Brain pericyte (primary cell): Measurements from ENCODE around the gene COL5A1.
"Not testable (repeated sequence)": the region's sequence is repeated elsewhere in the genome, so short reads cannot be mapped to it uniquely, and the experiment has no call there.

Experiments
- DNase-seq: peaks from one replicate; pipeline ENCODE4 v3.0.0-alpha.2; 2012; ENCODE audit warnings: low read depth, low spot score

Gene COL5A1

GRCh38 chr9:134655586-134656333 lies 14.2 kb downstream of the COL5A1 start:
- no peak for DNase-seq

GRCh38 chr9:134656334-134657006 lies 14.9 kb downstream of the COL5A1 start:
- DNase-seq = no peak

DNA sequence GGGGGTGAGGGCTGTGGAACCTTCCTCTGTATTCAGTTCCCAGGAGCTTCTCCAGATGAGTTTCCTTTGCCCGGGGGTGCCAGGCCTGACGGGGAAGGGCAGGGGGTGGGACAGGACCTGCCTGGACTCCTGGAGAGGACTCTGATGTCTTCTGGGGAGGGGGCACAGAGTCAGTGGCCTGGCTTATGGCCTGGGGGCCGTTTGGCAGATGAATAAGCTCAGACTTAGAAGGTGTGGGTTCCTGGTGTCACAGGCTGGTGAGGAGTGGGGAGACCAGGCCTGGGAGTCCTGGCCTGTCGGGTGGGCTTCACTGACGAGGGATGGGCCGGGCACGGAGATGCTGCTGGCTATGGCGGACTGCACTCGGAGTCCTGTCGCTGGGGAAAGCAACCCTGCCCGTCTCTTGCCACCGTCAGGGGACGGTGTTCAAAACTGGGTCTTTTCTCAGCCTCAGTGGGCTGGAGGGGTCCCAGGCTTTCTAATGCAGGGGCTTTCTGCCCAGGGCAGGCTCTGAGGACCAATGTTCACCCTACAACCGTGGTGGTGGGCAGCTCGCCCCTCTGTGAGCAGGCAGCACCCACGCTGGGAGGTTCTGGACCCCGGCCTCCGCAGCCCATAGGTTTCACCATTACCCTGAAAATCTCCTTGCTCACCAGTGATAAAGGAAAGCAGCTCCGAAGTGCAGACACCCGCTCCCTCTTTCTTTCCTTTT lies 16.2 kb downstream of the COL5A1 start:
- no peak for DNase-seq

- DNase-seq = no peak
Observed at GRCh38 chr9:134658378-134658955, 16.9 kb downstream of the COL5A1 start.

DNA sequence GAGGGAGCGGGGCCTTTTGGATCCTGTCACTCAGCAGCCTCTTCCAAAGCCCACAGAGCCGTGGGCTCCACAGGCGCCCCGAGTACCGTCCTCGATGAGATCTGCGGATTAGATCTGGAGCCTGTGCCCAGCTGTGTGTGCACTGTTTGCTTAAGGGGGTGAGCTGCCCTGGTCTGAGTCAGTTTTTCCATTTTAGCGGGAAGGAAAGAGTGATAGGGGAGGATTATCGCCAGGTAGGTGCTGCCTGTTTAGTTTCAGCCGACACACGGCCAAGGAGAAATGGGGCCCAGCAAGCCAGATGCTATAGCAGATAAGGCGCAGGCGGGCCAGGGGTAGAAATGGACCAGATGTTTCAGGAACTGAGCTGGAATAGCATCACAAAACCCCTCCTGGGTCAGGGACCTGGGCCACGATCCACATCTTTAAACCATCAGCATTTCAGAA lies 18.1 kb downstream of the COL5A1 start:
- no peak for DNase-seq

DNA sequence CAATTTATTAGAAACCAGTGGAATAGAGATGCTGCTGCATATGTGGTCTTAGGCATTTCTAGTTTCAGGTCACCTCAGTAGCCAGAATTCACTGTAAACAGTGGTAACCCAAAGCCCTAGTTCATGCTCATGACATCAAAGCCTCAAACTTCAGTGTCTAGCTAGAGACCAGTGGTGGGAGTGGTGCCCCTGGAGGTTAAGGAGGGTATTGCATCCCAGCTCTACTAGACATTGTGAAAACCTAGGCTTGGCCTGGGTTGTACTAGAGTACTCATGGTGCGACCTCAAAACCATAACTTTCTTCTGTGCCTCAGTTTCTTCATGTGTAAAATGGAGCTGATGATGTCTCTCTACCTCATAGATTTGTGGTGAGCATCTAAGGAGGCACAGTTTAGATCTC lies 18.8 kb downstream of the COL5A1 start:
- DNase-seq = no peak

GRCh38 chr9:134661299-134661698 lies 19.7 kb downstream of the COL5A1 start:
- no peak for DNase-seq

DNA sequence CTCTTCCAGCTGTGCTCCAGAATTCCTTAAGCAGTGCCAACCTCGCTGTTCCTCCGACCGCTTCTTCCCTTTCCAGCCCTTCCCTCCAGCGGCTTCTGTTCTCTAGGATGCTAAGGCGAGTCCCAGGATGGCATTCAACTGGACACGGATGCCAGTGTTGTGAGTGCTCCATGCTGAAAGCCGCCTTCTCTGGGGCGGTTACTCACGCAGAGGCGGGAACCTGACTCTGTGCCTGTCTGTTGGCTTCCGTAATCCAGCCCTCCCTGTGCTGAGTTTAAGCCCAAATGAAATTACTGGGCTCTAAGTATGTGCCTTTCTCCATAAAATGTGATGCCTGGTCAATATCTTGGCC lies 20.2 kb downstream of the COL5A1 start:
- DNase-seq = no peak

DNA sequence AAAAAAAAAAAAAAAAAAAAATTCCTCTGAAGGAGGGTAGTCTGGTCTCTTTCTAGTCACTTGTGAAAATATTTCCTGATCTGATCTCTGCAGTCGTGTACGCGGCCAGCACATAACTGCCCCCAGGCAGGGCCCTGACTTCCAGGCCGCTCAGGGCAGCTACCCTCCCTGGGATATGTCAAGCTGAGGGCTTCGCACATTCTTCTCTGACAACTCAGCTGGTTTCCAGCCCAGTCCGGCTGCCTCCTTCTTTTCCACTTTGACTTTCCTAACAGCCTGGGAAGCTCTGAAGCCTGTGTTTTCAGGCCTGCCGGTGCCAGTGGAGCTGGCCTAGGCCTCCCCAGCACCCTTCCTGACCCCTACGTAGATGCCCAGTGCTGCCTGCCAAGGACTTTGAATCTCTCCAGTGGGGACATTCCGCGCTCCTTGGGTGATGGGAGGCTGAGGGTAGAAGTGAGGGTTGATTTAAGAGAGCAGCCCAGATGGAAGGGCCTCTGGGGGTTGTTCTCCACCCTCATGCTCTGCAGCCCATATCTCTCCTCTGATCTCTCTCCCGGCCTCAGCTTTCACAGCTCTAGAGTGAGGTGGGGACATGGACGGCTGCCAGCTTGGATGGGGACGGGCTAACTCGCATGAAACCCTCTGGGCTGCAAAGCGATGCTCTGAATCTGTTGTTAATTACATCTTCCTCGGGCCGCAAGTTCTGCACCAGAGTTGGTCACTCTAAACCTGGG lies 20.7 kb downstream of the COL5A1 start:
- no peak for DNase-seq

GRCh38 chr9:134663084-134663483 lies 21.5 kb downstream of the COL5A1 start:
- no peak for DNase-seq

DNA sequence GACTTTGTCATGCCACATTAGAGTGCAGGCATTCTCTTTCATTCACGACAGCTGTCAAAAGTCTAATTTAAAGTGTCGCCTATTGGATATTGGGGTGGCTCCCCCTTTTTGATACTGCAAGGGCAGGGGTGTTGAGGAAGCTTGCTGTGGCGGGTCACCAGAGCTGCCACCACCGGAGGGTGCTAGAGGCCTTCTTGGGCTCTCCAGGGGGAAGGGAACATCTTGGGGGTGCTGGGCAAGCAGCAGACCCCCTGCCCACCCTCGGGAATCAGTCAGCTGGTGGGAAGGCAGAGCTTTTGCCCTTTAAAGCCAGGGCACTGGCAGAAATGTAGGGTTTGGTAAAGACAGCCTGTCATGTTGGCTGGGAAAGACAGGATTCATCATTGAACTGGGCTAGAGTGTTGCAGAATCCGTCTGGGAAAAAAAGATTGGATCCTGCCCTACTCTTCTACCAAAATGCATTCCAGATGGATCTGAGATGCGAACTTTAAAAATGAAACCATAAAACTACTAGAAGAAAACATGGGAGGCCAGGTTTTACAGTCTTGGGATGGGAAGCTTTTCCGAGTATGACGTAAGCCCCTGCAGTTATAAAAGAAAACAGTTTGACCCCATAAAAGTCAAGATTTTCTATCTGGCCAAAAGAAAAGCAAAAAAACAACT lies 22.3 kb downstream of the COL5A1 start:
- DNase-seq = no peak

- no peak for DNase-seq
Observed at GRCh38 chr9:134664446-134664845, 22.8 kb downstream of the COL5A1 start.

DNA sequence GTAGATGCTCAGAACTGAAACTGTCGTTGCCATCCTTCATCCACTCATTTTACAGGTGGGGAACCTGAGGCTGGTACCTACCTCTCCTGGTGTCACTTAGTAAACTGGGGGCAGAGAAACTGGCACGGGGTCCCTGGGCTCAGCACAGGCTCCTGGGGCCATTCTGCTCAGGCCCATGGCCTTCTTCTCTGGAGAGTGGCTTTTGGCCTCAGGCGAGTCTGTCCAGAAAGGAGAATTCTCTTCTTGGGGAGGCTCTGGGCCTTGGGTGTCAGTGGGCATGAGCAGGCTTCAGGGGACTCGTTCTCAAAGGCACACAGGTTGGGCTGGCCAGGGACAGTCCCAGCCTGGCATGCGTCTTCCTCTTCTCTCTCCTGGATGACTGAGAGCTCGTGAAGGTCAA lies 24.6 kb downstream of the COL5A1 start:
- no peak for DNase-seq

DNA sequence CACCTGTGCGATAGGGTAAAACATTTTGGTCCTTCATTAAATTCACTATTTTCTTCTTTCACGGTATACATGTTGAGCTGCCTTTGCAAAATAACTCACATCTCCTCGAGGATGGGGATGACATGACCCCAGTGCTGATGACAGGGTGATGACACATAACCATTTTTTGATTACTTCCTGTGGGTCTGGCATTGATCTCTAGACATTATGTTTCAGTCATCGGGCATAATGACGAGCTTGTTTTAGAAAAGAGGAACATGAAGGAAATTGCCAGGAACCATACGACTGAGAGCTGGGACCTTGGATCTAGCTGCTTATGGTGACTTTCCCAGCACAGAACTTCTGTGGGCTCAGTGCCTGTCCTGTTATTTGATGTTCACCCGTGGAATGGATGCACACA lies 25.2 kb downstream of the COL5A1 start:
- no peak for DNase-seq

- not testable (repeated sequence) for DNase-seq
Observed at GRCh38 chr9:134668977-134669376, 27.4 kb downstream of the COL5A1 start.

DNA sequence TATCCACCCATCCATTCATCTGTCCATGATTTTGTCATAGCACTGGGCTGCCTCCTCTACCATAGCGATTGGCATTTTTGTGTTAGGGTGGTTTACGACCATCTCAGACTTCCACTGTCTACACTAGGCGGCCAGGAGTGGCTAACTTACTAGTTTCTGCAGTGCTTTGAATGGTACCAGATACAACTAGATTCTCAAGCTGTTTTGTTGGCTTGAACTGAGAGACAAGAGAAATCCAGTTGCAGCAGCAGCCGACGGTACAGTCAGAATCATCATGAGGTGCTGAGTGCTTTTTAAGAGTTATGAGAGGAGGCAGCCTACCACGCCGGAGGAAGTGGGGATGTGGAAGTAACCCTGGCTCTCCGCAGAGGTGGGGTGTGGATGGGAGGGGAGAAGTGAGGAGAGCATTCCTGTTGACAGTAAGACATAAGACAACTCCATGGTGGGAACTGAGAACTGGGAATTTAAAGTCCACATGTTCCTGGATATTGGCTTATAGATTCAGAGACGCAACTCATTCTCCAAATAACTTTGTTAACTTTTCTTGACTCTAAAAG lies 27.9 kb downstream of the COL5A1 start:
- DNase-seq = no peak

DNA sequence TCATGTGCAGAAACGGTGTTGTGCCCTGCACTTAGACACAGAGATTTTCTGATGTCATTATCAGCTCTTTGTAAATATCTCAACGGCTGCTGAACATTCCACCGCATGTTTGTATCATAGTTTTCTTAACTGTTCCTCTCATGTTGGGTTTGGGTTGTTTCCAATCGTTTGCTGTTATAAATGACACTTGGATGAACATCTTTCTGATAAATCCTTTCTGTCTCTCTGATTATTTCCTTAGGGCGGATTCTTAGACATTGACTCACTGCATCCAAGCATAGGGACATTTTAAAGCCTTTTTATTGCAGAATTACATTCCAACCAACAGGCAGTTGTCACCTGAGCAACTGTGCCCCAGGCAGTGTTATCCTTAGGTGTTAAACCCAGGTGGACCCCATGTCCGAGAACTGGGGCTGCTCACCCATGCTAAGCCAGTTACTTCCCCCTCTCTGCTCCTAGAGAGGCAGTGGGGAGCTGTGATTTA lies 28.5 kb downstream of the COL5A1 start:
- no peak for DNase-seq

DNA sequence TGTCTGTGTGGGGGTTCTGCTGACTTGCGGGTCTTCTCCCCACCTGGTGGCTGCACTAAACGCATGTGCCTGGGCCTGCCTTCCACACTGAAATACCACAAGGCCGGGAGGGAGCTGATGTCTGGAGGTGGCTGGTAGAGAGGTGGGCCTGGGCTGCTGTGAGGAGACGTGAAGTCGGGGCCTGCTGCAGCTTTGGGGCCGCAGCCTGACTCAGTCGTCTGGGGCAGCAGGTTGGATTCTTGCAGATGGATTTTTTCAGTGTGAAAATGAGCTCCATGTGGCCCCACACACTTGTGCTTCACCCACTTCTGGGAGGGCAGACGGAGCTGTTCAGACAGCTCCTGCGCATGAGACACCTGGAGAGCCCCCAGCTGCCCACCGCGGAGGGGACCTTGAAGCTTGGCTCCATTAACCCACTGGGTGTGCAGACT lies 29.3 kb downstream of the COL5A1 start:
- DNase-seq = no peak

DNA sequence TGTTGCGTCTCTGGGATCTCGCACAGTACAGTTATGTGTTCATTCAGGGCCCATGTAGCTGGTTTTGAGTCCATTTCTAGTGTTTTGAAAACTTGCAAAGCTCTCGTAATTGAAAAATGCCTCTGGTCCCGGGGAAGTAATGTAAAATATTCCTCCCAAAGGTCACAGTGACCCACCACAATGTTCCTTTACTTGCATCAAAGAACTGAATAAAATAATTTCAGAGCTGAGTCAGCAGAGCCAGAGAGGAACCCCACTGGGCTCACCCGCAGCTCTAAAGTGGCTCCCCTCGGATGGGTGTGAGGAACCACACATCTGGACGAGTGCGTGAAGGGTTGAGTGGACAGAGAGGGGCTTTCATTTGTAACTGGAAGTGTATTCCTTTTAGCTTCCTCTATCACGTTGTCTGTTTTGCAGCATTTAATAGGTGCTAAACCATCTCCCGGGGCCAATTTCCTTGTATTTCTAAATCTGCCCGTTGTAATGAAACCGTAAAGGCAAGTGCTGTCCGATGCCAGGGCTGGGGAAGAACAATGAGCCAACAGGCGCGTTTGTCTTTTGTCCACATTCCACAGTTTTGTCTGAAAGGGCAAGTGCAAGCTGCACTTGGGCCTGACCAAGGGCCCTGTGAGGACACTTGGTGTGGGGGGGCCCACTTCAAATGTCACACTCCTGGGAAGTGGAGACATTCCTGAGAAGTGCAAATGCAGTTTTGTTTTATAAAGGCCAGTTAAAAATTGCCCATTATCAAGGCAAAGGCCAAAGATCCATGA lies 29.9 kb downstream of the COL5A1 start:
- no peak for DNase-seq

- DNase-seq = no peak
Observed at GRCh38 chr9:134676361-134676760, 34.8 kb downstream of the COL5A1 start.
